Measurements from ENCODE around the gene POU6F1. TPM values are rescaled to one million over a fixed set of nuclear protein-coding genes. Genes with fewer than 3 reads are reported as not detected.

POU6F1 gene
- total and polyA plus RNA-seq, 2 donors from 2014 or later = 5.2 to 20.0 TPM

DNA sequence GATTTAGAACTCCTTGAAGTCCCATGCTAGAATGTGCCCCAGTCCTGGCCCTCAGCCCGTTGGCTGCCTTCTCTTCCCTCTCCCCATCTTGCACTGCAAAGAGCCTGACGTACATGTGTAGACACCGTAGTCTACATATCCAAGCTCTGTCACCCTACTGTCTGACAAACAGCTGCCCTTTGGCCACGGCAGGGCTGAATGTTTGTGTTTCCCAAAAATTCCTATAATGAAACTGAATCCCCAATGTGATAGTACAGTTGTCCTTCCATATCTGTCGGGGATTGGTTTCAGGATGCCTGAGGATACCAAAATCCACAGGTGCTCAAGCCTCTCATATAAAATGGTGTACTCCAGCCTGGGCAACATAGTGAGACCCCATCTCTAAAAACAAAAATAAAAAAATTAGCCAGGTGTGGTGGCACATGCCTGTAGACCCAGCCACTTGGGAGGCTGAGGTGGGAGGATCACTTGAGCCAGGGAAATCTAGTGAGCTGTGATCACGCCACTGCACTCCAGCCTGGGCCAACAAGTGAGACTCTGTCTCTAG, 32.6 kb downstream of the POU6F1 start:
- TF ChIP-seq, protein P1, sequence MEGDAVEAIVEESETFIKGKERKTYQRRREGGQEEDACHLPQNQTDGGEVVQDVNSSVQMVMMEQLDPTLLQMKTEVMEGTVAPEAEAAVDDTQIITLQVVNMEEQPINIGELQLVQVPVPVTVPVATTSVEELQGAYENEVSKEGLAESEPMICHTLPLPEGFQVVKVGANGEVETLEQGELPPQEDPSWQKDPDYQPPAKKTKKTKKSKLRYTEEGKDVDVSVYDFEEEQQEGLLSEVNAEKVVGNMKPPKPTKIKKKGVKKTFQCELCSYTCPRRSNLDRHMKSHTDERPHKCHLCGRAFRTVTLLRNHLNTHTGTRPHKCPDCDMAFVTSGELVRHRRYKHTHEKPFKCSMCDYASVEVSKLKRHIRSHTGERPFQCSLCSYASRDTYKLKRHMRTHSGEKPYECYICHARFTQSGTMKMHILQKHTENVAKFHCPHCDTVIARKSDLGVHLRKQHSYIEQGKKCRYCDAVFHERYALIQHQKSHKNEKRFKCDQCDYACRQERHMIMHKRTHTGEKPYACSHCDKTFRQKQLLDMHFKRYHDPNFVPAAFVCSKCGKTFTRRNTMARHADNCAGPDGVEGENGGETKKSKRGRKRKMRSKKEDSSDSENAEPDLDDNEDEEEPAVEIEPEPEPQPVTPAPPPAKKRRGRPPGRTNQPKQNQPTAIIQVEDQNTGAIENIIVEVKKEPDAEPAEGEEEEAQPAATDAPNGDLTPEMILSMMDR (IDR thresholded peaks at IDR 0.05; ENCODE audit: borderline replicate concordance, extremely low read depth, insufficient read depth) = no peak
- no peak overlapping the region for H3K9ac ChIP-seq (ENCODE audit: low read length in 3 of 3)
- intact Hi-C loops (cut with DNase I) = no loop called here
- H3K27ac ChIP-seq (ENCODE audit: low read depth in 2 of 2, low read length in 2 of 2) = no peak overlapping the region
- H3K4me3 ChIP-seq (ENCODE audit: low read length in 3 of 3) = no peak overlapping the region
- peaks cover 0 to 8% (median 1%) of the 10 kb centered on the region in 3 donors for H3K36me3 ChIP-seq (ENCODE audit: control insufficient read depth in 2 of 3, insufficient read depth in 3 of 3, low read length in 3 of 3)
- FAIRE-seq = no peak
- H3K4me1 ChIP-seq (ENCODE audit: control insufficient read depth in 2 of 3, insufficient read depth in 2 of 3, low read depth in 1 of 3, low read length in 3 of 3) = peaks cover 0 to 10% (median 4%) of the 10 kb centered on the region in 3 donors
- no peaks in the 10 kb centered on the region for H3K27me3 ChIP-seq (ENCODE audit: control insufficient read depth, insufficient read depth, low read length)
- H3K9me3 ChIP-seq (ENCODE audit: control insufficient read depth in 2 of 3, insufficient read depth in 1 of 3, low read length in 3 of 3) = no peaks in the 10 kb centered on the region
- no peak for DNase-seq

DNA sequence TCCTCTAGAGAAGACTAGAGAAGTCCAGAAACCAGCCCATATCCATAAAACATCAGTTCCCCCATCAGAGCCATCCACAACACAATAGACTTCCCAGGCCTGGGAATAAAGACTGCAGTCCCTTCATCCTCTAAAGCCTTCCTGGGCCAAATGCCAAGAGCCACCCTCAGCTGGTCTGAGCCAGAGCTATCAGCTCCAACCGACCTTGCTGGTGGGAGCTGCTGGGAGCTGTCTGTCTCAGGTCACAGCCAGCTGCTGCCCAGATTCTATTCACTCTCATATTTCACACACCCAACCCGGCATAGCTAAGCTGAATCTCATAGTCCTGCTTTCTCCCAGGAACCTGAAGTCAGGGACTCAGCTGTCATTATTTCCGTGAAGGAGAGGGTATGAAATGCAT, 34.0 kb downstream of the POU6F1 start:
- no peaks in the 10 kb centered on the region for H3K36me3 ChIP-seq (ENCODE audit: control insufficient read depth in 2 of 3, insufficient read depth in 3 of 3, low read length in 3 of 3)
- intact Hi-C loops (cut with DNase I) = no loop called here
- DNase-seq (peak; percentile 60 to 87 (median 77)), FAIRE-seq (no peak)
- H3K9me3 ChIP-seq (ENCODE audit: control insufficient read depth in 2 of 3, insufficient read depth in 1 of 3, low read length in 3 of 3) = no peaks in the 10 kb centered on the region
- no peak overlapping the region for H3K4me3 ChIP-seq (ENCODE audit: low read length in 3 of 3)
- TF ChIP-seq, protein P1 (IDR thresholded peaks at IDR 0.05; ENCODE audit: borderline replicate concordance, extremely low read depth, insufficient read depth) = no peak
- peaks cover 0 to 10% (median 4%) of the 10 kb centered on the region in 3 donors for H3K4me1 ChIP-seq (ENCODE audit: control insufficient read depth in 2 of 3, insufficient read depth in 2 of 3, low read depth in 1 of 3, low read length in 3 of 3)
- no peaks in the 10 kb centered on the region for H3K27me3 ChIP-seq (ENCODE audit: control insufficient read depth, insufficient read depth, low read length)
- H3K9ac ChIP-seq (ENCODE audit: low read length in 3 of 3) = no peak overlapping the region
- H3K27ac ChIP-seq (ENCODE audit: low read depth in 2 of 2, low read length in 2 of 2) = no peak overlapping the region

DNA sequence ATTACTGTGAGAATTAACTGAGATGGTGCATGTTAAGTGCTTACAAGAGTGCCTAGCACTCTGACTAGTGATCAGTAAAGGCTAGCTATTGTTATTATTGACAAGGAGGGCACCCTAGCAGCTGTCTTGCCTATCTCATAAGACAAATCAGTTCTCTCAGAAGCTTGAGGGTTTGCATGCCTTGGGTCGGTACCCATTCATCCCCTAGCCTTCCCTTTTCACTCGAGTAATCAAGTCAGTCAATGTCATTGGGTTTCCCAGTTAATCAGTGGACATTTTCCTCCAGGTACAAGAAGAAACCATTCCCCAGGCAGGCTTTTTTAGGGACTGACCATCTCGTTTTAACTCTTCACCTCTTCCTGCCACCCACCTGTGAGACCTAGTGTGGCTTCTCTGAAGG, 34.5 kb downstream of the POU6F1 start:
- intact Hi-C loops (cut with DNase I) = no loop called here
- no peaks in the 10 kb centered on the region for H3K27me3 ChIP-seq (ENCODE audit: control insufficient read depth, insufficient read depth, low read length)
- H3K4me1 ChIP-seq (ENCODE audit: control insufficient read depth in 2 of 3, insufficient read depth in 2 of 3, low read depth in 1 of 3, low read length in 3 of 3) = peaks cover 0 to 10% (median 4%) of the 10 kb centered on the region in 3 donors
- no peaks in the 10 kb centered on the region for H3K36me3 ChIP-seq (ENCODE audit: control insufficient read depth in 2 of 3, insufficient read depth in 3 of 3, low read length in 3 of 3)
- no peak for DNase-seq
- TF ChIP-seq, protein P1 (IDR thresholded peaks at IDR 0.05; ENCODE audit: borderline replicate concordance, extremely low read depth, insufficient read depth) = no peak
- H3K9ac ChIP-seq (ENCODE audit: low read length in 3 of 3) = no peak overlapping the region
- peak overlapping the region in 1 of 2 donors; percentile 60 for H3K27ac ChIP-seq (ENCODE audit: low read depth in 2 of 2, low read length in 2 of 2)
- H3K4me3 ChIP-seq (ENCODE audit: low read length in 3 of 3) = no peak overlapping the region
- no peak for FAIRE-seq
- no peaks in the 10 kb centered on the region for H3K9me3 ChIP-seq (ENCODE audit: control insufficient read depth in 2 of 3, insufficient read depth in 1 of 3, low read length in 3 of 3)

DNA sequence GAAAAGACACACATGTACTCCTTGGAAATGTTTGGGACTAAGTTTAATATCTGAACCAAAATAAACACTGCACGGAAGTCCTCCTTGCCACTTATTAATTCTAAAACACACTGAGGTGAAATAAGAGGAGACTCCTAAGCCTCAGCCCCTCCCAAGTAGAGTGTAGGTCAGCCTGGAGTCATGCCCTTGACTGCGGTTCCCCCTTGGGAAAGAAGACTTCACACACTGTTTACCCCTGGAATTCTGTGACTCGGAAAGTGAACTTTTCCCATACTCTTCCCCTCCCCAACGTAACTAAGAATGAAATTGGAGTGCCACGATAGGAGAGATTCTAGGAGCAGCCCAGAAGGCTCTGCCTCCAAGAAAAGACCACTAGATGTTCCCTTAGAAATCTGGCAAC, 36.3 kb downstream of the POU6F1 start:
- H3K4me3 ChIP-seq (ENCODE audit: low read length in 3 of 3) = no peak overlapping the region

More for the DNA sequence above, 36.3 kb downstream of the POU6F1 start:
- H3K4me1 ChIP-seq (ENCODE audit: control insufficient read depth in 2 of 3, insufficient read depth in 2 of 3, low read depth in 1 of 3, low read length in 3 of 3) = peaks cover 0 to 4% (median 4%) of the 10 kb centered on the region in 3 donors
- FAIRE-seq (no peak), DNase-seq (peak in 2 of 5 donors; percentile 27 to 47)
- no peaks in the 10 kb centered on the region for H3K9me3 ChIP-seq (ENCODE audit: control insufficient read depth in 2 of 3, insufficient read depth in 1 of 3, low read length in 3 of 3)
- H3K9ac ChIP-seq (ENCODE audit: low read length in 3 of 3) = no peak overlapping the region
- H3K27me3 ChIP-seq (ENCODE audit: control insufficient read depth, insufficient read depth, low read length) = no peaks in the 10 kb centered on the region
- no peaks in the 10 kb centered on the region for H3K36me3 ChIP-seq (ENCODE audit: control insufficient read depth in 2 of 3, insufficient read depth in 3 of 3, low read length in 3 of 3)
- no peak overlapping the region for H3K27ac ChIP-seq (ENCODE audit: low read depth in 2 of 2, low read length in 2 of 2)
- intact Hi-C loops (cut with DNase I) = no loop called here
- TF ChIP-seq, protein P1 (IDR thresholded peaks at IDR 0.05; ENCODE audit: borderline replicate concordance, extremely low read depth, insufficient read depth) = no peak
